ENCODE data around the gene FAR2.

DNA sequence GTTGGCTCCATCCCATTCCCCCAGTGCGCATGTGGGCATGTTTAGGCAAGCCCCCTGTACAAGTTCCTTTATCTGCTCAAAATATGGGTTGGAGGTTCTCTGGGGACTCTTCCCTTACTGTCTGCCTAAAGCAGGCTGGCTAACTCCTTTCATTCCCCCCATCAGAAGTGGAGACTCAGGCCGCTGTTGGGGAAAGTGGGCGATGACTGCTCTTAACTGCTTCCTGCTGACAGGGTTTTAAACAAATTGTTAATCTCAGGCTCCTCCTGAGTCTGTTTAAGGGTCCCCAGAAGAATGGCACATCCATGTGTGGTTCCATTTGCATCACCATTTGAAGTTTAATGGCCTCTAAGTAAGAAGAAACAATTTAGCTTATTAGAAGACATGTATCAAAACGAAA is 15.4 kb upstream of the FAR2 start:
- TF ChIP-seq CTCF (conservative IDR thresholded peaks at IDR 0.05; ENCODE audit: low read depth, low read length) (no peak), EZH2 (IDR thresholded peaks at IDR 0.05; ENCODE audit: borderline replicate concordance, low read depth, low read length, poor library complexity, severe bottlenecking) (no peak)
